Adipocyte (in vitro differentiated cells): Measurements from ENCODE around the gene NTS.

ENCODE experiments used
- DNase-seq: peaks from one replicate; pipeline ENCODE4 v3.0.0-alpha.2; 2015; ENCODE audit warnings: low read depth
- H3K27me3 ChIP-seq: replicated peaks from 2 replicates; pipeline ENCODE4 v1.7.0; 2013; ENCODE audit warnings: mild to moderate bottlenecking, low read length, moderate library complexity; ENCODE audit not compliant: control insufficient read depth, insufficient read depth
- H3K36me3 ChIP-seq: 2 replicates; pipeline ENCODE4 v1.7.0; 2013; ENCODE audit warnings: low read length, mild to moderate bottlenecking, moderate library complexity; ENCODE audit not compliant: control insufficient read depth, insufficient read depth, severe bottlenecking
- H3K4me1 ChIP-seq: 2 replicates; pipeline ENCODE4 v1.7.0; 2013; ENCODE audit warnings: mild to moderate bottlenecking, low read length, moderate library complexity; ENCODE audit not compliant: control insufficient read depth, insufficient read depth
- H3K4me3 ChIP-seq: 2 replicates; pipeline ENCODE4 v1.7.0; 2013; ENCODE audit warnings: mild to moderate bottlenecking, low read length, moderate library complexity
- H3K9ac ChIP-seq: 2 replicates; pipeline ENCODE4 v1.7.0; 2013; ENCODE audit warnings: mild to moderate bottlenecking, low read length, moderate library complexity
- H3K9me3 ChIP-seq: 2 replicates; pipeline ENCODE4 v1.7.0; 2013; ENCODE audit warnings: mild to moderate bottlenecking, low read length, moderate library complexity; ENCODE audit not compliant: control insufficient read depth

NTS gene

DNA sequence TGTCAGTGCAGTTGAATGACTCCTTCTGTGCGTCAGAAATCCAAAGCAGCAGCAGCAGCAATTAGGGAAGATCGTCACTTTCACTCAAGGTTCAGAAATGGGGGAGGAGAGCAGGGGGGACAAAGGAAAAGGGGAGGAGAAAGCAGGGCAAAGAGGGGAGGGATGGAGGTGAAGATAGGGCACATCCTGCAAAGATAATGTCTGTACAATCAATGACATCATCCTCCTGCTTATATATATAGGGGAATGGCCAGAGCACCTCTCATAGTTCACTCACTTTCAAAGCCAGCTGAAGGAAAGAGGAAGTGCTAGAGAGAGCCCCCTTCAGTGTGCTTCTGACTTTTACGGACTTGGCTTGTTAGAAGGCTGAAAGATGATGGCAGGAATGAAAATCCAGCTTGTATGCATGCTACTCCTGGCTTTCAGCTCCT lies at the start of gene NTS:
TSS of gene NTS (plus strand) at position 265 of the 431 bp plus-strand sequence. CDS start at position 374, 109 bp downstream.
- no peak within 1 kb of the TSS for H3K9ac ChIP-seq
- no peaks in the 10 kb centered on the region for H3K27me3 ChIP-seq
- H3K9me3 ChIP-seq: no peaks in the 10 kb centered on the region
- H3K4me3 ChIP-seq: no peak within 1 kb of the TSS
- no peaks in the 10 kb centered on the region for H3K36me3 ChIP-seq
- H3K4me1 ChIP-seq: no peaks in the 10 kb centered on the region
- no peak for DNase-seq

- Histone ChIP-seq H3K9ac (no peak overlapping the region), H3K9me3 (no peaks in the 10 kb centered on the region), H3K27me3 (no peaks in the 10 kb centered on the region), H3K4me3 (no peak overlapping the region), H3K4me1 (peaks cover 12% of the 10 kb centered on the region), H3K36me3 (no peaks in the 10 kb centered on the region)
- no peak for DNase-seq
Measured at GRCh38 chr12:85825746-85826145, 48.3 kb upstream of the NTS start.

DNA sequence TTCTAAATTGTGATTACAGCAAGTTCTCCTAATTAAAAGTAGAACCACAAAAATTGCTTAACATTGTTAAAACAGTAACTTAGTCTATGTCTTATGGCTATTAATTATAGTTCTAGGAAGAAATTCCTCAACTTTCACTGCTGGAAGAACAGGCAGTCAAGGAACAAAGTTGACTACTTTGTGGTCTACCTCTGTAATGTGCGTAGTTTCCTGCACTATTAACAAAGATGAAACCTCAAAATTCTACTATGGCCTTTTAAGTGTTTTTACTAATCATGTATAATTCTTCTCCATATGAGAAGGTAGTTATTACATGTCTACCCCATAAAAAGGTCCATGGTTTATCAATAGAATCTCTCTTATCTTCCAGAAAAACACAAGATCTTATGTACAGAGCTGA lies 45.5 kb upstream of the NTS start:
- no peak for DNase-seq
- H3K4me3 ChIP-seq: no peak overlapping the region
- H3K27me3 ChIP-seq: no peaks in the 10 kb centered on the region
- no peaks in the 10 kb centered on the region for H3K9me3 ChIP-seq
- no peak overlapping the region for H3K9ac ChIP-seq
- H3K4me1 ChIP-seq: peaks cover 24% of the 10 kb centered on the region
- H3K36me3 ChIP-seq: no peaks in the 10 kb centered on the region

DNA sequence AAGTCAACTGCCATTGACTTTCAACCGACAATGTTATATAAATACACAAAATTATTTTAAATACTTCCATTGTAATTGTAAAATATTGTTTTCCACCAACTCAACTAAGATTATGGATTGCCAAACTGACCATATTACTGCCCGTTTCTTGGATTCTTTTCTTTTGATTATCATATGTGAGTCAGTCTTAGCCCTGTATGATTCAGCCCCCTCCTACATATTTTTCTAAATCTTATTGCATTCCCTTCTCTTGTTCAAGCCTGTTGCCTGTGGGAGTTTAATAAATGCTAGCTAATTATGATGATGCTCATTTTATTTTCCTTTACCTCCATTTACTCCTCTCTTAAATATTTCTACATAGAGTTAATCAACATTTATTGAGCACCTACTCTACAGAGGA lies 44.7 kb upstream of the NTS start:
- Histone ChIP-seq H3K4me3 (no peak overlapping the region), H3K4me1 (peaks cover 29% of the 10 kb centered on the region), H3K9ac (no peak overlapping the region), H3K36me3 (no peaks in the 10 kb centered on the region), H3K9me3 (no peaks in the 10 kb centered on the region), H3K27me3 (no peaks in the 10 kb centered on the region)
- DNase-seq: peak; percentile 63

GRCh38 chr12:85831327-85831990 lies 42.6 kb upstream of the NTS start:
- no peaks in the 10 kb centered on the region for H3K9me3 ChIP-seq
- H3K4me1 ChIP-seq: peaks cover 46% of the 10 kb centered on the region
- H3K27me3 ChIP-seq: no peaks in the 10 kb centered on the region
- H3K36me3 ChIP-seq: no peaks in the 10 kb centered on the region
- no peak for DNase-seq
- H3K4me3 ChIP-seq: no peak overlapping the region
- no peak overlapping the region for H3K9ac ChIP-seq

GRCh38 chr12:85833579-85833978 lies 40.5 kb upstream of the NTS start:
- Histone ChIP-seq H3K9ac (no peak overlapping the region), H3K4me1 (peaks cover 49% of the 10 kb centered on the region), H3K4me3 (no peak overlapping the region), H3K36me3 (no peaks in the 10 kb centered on the region), H3K27me3 (no peaks in the 10 kb centered on the region), H3K9me3 (no peaks in the 10 kb centered on the region)
- DNase-seq: no peak

- Histone ChIP-seq H3K4me3 (peak overlapping the region; percentile 83), H3K9ac (no peak overlapping the region), H3K4me1 (peaks cover 44% of the 10 kb centered on the region), H3K36me3 (no peaks in the 10 kb centered on the region), H3K27me3 (no peaks in the 10 kb centered on the region), H3K9me3 (no peaks in the 10 kb centered on the region)
- DNase-seq: peak; percentile 75
Measured at GRCh38 chr12:85834378-85834777, 39.7 kb upstream of the NTS start.

DNA sequence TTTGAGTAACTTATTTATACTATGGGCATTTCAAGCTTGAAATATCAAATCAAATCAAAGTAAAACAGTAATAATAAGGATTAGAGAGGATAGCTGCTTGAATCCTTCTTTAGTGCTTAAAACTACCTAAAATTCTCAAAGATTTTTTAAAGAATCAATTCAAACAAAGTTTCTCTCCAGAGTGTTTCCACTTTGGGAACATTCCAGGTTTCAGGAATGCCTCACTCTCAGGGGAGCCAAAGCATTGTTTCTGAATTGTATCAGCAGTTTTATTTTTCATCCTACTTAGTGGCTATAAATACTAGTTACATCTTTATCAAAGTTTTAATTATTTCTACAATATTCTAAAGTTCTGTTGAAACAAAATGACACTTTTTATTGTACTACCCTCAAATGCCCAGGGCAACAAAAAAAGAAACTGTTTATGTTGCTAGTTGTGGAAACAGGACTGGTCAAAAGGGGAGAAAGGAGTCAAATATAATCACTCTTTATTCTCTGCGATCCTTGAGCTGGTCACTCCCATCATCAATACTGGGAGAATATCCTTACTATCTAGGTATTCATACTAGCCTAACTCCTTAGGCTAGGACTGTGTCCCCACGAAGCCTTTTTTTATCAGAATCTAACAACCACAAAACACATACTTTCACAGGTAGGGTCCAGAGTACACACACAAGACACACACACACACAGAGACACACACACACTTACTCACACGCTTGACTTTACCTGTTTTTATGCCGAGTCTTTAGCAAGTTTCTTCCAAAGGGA lies 38.5 kb upstream of the NTS start:
- peak; percentile 71 for DNase-seq
- peak overlapping the region; percentile 83 for H3K4me3 ChIP-seq
- H3K36me3 ChIP-seq: no peaks in the 10 kb centered on the region
- H3K27me3 ChIP-seq: no peaks in the 10 kb centered on the region
- peaks cover 37% of the 10 kb centered on the region for H3K4me1 ChIP-seq
- H3K9me3 ChIP-seq: no peaks in the 10 kb centered on the region
- peak overlapping the region; percentile 76 for H3K9ac ChIP-seq

GRCh38 chr12:85836197-85837090 lies 37.7 kb upstream of the NTS start, which contains the start of gene RASSF9:
Gene RASSF9, minus strand, starts transcription at chr12:85836409. Its CDS starts 208 bp downstream, at chr12:85836201.
- DNase-seq: peak; percentile 91
- H3K4me3 ChIP-seq: peak within 1 kb of the TSS; percentile 83

DNA sequence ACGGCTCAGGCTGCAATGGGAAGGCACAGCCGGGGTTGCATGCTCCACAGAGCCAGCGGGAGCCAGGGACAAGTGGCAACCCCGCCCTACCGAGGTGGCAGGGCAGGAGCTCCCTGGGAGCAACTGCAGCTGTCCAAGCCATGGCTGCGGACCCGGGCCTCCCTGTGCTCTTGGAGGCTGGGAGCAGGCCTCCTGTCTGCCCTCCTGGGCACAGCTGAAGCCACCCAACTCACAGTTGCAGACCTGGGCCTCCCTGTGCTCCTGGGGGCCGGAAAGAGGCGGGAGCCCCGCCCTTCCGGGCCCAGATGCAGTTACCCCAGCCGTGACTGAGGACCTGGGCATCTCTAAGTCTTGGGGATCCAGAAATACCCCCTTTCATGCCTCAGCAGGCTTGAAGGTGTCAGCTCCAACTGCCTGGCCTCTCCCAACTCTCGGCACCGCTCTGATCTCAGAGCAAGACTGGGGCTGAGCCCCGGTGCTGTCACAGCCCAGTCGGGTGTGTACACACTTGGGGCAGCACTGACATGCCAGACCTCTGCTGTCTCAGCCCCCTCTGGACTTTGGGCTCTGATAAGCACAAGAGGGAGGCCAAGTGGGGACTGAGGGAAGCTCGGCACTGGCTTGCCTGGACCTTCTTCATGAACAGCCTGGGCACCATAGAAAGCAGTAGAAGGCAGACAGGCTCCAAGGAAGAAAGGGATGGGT lies 30.3 kb upstream of the NTS start:
- DNase-seq: no peak
- no peaks in the 10 kb centered on the region for H3K4me1 ChIP-seq

More at GRCh38 chr12:85836197-85837090, 37.7 kb upstream of the NTS start, which contains the start of gene RASSF9:
- Histone ChIP-seq H3K4me1 (peaks cover 30% of the 10 kb centered on the region), H3K9me3 (no peaks in the 10 kb centered on the region), H3K27me3 (no peaks in the 10 kb centered on the region), H3K9ac (peak within 1 kb of the TSS; percentile 76), H3K36me3 (no peaks in the 10 kb centered on the region)

More for the DNA sequence above, 30.3 kb upstream of the NTS start:
- Histone ChIP-seq H3K9me3 (no peaks in the 10 kb centered on the region), H3K4me3 (no peak overlapping the region), H3K36me3 (no peaks in the 10 kb centered on the region), H3K27me3 (no peaks in the 10 kb centered on the region), H3K9ac (no peak overlapping the region)
